ENCODE data around the gene LHFPL2.

The LHFPL2 gene

DNA sequence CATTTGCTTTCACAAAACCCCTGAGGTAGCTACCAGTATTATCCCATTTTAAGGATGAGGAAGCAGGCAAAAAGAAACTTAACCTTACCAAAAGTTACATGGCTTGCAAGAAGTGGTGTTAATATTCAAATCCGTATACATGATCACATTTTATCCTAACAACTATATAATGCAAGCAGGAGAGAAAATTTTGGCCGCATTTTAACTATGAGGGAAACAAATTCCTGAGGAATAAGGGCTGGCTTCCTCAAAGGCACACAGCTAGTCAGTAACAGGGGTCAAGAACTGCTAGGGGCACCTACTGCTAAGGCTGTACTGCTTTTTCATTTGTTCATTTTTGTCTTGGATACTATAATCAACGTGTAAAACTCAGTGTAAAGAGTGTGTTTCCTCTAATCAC lies 81.0 kb downstream of the LHFPL2 start:
- DNase-seq (ENCODE audit: low spot score), result no peak

DNA sequence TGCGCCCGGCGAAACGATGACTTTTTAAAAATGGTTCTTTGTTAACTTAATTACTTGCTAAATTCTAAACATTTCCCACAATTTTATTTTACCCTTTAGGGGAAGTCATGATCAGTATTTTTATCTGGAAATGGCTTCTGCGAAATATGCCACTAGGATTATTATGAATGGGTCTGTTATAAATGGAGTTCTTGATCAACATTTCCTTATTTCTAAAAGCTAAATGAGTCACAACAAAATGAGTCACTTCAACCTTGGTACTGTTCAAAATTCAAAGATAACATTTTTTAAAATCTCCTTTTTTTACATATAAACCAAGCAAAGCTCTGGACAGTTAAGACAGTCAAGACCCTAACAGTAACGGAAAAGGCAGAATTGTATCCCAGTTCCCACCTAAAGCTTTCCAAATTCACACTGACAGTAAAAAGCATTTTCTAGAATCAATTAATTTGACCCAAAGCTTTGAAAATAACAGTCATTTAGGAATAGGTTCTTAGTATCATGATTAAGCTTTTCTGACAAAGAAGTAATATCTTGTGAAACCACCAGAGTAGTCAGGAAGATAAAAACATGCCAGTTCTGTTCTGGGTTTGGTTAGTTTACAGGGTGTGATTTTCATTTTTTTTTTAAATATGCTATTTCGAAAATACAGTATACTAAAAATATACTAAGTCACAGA lies 81.7 kb downstream of the LHFPL2 start:
- DNase-seq (ENCODE audit: low spot score), result no peak

DNA sequence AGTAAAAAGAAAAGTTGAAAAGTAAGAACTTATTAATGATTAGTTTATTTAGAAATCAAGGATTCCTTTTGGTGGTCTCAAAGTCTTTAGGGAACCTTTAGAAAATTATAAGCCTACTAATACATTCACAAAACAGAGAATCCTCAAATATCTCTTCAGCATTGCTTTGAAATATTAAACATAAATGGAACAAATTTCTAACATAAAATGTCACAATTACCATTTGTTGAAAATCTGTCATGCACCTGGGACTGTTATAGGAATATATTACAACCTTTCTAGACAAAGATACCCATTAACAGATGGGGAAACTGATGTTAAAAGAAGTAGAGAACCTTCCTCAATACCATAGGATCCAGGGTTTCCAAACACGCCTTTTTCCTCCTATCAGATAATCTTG lies 83.2 kb downstream of the LHFPL2 start:
- no peak for DNase-seq (ENCODE audit: low spot score)

DNA sequence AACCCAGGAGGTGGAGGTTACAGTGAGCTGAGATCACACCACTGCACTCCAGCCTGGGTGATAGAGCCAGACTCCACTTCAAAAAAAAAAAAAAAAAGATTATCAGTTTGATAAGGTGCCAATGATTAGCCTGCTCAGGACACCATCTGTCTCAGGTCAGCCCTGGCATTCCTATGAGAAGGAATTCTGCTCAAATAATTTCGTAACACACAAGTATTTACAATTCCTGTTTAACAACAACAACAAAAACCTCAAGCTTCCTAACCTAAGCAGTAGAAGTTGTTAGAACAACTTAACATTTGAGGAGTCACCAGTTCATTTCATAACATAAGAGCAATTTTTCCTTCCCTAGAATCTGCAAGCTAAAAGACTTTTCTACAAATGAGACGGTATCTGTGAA lies 85.0 kb downstream of the LHFPL2 start:
- no peak for DNase-seq (ENCODE audit: low spot score)

DNA sequence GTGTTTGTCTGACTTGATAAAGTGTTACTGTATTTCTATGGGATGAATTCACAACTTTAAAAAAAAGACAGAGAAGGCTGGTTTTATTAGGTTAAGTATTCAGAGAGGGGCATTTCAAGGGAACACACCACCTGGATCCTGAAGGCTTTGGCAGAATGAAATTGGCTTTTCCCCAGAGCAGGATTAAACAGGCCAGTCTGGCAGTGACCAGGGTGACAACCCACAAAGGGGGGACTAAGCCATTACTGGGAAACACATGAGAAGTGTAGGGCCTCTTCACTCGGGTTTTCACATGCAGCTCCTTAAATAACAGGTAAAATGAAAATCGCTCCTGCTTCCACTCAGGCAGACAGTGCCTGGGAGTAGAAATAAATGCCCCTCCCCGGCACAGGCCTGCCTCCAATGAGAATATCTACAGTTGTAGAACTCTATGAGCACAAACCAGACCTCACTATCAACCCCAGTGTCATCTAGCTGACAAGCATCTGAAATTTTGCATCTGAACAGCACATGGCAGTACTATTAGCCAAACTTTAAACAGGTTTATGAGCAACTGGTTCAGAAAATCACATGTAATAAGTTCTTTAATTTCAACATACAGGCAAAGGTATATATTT lies 85.8 kb downstream of the LHFPL2 start:
- DNase-seq (ENCODE audit: low spot score), result no peak

DNA sequence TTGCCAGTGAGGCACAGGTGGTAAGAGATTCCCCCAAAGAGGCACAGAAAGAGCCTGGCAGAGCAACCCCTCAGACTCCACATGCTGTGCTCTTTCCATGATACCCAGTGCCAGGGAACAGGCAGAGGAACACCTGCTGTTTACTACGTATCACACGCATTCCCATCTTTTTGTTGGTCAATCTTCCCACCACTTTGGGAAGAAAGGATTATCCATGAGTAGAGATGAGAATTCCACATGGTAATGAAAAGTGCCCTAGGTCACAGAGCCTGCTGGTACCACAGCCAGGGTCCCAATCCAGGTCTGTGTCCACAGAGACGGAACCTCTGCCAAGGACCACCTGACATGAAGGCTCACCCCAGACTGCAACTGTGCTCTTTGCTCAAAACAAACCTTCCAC lies 86.6 kb downstream of the LHFPL2 start:
- no peak for DNase-seq (ENCODE audit: low spot score)

DNA sequence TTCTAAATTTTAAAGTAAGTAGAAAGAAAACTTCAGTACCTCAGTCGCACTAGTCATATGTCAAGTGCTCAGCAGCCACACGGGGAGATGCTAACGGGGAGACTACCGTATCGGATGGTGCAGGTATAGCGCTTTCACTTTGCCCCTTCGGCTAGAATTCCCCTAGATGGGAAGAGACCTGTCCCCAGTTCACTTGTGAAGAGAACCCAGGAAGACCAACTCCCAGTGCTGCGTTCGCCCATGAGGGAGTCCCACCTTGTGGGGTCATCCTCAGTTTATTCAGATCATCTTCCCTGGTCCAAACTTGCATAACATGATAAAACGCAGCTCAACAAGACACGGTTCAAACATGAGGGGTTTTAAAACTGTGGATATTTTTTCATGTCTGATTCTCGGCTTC lies 87.3 kb downstream of the LHFPL2 start:
- DNase-seq (ENCODE audit: low spot score), result no peak

DNA sequence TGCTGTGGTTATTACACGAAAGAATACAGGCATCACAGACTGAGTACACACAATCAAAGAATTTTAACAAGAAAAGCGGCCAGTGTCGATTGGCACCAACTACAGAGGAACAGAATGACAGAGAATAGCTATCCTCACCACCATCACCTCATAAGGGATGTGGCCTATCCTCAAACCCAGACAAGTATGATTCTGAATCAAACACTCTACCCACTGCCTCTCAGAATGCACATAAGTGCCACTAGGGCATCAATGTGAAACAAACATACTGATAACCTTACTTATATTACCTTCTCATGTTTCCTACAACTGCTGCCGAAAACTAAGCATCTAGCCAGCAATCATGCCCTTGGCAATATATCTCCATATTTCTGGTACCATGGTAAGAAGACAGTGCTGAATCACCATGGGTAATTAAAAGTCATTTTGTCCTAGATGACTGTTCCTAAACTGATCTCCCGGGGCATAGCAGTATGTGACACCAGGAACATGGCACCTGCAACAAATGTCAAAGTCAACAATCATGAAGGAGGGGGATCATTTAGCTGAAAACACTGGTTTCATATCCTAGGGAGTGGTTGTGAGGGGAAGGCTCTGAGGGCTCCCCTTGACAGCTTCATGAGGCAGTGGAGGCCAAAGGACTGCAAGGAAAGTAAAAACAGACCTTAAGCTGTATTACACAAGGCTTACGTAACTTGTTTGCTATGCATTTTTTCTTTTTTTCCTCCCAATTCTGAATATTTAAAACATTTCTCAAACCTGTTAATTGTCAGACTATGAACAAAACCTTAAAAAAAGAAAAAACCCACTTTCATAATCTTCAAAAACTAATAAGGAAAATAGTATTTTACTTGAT lies 88.3 kb downstream of the LHFPL2 start:
- DNase-seq (ENCODE audit: low spot score), result no peak

DNA sequence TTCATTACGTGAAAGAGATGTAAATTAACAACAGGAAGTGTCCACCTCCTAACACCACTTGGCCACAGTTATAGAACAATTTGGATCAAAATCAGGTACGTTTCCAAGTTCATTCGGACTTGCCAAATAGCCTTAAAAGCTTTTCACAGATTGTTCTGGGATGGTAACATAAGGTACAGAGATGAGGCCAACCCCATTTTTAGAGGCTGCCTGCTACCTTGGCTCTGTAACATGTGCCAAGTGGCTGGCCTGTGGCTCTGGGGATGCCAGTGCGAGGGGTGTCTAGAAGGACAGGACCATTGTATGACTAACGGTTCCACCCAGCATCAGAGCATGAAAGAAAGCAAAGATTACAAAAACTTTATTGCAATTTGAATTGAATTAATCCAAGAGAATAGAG lies 91.0 kb downstream of the LHFPL2 start:
- DNase-seq (ENCODE audit: low spot score), result no peak

DNA sequence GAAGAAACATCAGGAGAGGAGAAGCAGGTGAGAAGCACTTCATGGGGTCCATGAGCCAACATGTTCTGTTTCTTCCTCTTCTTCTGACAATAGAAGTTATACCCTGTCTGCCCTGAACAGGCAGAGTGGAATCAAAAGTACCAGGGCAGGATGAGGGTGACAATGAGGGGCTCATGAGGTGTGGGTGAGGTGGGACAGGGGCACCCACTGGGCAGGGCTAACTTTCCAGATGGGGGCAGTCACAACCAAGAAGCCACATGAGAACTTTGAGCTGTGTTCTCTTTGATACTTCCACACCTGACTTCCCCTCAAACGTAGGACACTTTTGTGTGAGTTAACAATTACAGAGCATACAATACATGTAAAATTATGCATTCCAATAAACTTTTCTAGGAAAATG lies 92.7 kb downstream of the LHFPL2 start:
- no peak for DNase-seq (ENCODE audit: low spot score)

DNA sequence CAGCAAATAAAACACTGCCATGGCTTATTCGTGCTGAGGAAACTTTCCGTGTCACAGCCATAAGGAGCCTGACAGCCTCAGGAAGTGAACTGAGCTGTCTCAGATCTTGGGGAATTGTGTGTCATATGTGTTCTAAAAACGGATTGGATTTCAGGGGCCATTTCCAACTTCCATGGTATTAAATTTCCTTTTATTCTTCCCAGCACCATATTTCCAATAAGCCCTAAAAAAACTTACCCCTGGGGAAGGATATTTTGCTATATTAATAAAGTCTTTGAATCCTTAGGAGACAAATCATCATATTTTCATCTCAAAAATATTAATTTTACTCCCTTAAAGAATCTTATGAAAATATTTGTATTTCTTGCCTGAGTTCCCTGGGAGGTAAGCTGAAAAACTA lies 93.9 kb downstream of the LHFPL2 start:
- DNase-seq (ENCODE audit: low spot score), result no peak

DNA sequence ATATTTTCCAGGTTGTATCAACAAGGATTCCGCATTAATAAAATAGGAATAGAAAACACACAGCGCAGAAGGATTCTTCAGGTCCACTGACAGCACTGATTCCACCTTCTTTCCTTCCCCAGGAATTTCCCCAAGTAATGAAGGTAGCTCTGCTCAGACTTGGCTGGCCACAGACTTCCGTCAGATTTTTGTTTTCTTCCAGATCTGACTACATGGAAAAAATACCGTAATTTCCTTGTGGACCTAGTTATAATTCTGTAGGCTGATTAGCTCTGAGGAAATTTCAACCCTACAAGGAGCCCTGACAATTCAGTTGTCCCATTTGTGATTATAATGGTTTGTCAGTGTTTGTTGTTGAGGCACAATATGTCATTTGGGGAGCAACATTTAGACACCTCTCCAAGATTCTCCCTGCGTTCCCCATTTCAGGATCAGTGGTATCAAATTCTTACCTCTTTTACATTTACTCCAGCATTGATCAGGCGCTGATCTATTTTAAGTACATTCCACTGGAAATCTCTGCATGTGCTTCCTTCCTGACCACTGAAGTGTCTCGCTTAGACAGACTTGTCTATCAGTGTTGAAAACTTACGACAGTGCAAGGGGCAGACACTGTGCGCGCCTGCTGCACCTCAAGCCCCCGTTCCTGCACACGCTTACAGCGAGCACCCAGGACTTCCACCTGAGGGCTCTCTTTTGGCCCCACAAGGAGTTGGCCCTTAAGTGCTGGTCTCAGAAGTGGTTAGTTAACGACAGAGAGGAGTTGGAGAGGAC lies 94.8 kb downstream of the LHFPL2 start:
- DNase-seq (ENCODE audit: low spot score), result no peak

DNA sequence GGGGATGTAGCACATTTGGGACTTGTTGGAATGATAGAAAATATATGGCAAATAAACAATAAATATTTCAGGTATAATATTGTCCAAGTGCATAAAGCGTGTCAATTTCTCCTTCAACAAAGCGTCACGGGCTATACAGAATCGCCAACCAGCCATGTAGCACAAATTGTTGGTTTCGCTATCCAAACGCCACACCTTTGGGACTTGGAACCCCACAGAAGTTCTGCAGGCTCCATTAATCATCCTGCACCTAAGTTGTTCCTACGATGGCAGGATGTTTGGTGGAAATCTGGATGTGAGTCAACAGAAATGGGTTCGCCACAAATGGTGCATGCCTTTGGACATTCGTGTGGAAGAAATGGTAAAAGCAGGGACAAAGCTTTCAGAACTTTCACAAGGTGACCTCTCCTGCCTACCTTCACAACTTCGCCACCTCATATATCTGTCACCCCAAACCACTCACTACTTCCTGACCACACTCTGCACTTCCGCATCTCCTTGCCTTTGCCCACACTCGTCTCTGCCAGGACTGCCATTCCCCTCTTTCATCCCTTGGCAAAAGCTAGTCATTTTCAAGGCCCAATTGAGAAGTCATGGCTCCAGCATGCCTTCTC lies 95.7 kb downstream of the LHFPL2 start:
- DNase-seq (ENCODE audit: low spot score), result no peak

DNA sequence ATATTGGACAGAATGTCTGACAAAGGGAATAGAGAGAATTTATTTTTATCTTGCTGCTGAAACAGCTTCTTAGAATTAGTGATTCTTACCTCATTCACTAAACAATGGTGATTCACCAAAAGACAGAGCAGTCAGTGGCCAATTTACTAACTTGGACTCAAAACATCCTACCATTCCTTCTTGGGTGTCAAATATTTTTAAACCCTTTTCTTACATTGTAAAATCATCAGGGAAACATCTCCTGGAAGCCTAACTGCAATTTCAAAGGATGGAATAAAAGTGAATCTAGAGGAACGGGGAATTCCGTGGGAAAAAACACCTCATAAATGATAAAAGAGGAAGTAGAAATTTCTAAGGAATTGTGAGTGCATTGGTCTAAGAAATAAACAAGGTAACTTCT lies 97.7 kb downstream of the LHFPL2 start:
- DNase-seq (ENCODE audit: low spot score), result no peak

DNA sequence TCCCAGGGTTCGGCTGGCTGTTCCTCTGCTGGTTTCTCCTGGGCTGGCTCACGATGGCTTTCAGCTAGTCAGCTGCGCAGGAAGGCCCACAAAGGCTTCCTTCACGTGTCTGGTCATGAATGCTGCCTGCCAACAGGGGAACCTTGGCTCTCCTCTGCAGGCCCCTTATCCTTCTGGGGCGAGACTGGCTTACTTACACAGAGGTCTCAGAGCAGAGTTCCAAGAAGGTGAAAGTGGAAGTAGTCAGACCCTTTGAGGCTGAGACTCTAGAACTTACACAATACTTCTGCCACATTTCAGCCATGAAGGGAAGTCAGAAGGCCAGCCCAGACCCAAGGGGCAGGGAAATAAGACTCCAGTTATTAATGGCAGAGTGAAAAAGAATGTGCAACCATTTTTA lies 99.5 kb downstream of the LHFPL2 start:
- DNase-seq (ENCODE audit: low spot score), result no peak

DNA sequence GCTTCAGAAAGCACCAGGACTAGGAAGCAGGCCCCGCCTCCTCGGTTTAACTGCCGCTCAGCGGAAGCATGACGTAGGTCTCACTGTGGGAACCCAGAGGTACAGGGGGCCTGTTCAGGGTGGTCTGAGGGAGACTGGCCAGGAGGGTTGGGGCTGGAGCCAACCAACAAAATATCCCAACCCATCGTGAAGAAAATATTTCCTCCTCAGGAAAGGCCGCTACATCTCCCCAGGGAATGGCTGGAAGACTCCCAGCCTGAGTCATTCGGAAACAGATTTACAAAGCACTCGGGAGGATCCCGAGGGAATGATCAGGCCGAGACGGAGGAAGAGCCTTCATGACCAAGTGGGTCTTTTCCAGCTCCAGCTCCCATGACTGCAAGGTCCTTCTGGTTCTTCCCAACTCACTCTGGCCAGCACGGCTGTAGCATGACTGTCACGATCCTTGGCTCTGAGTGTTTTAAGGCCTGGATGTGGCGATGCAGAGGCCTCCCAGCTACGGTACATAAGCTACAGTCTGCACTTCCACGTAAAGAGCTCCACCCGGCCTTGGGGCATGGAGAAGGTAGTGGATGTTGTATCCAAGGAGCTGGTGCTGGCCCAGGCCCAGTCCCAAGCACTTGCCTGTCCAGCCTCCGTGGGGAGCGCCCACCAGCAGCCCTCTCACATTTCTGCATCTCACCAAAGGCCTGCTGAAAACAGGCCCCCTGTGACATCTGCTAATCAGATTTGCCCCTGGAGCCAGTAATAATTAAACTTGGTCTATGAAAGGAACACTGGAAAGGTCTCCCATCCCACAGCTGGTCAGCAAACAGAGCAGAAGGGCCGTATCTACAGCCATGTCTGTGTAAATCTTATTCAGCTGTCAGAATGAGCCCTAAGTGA lies 100.6 kb downstream of the LHFPL2 start:
- DNase-seq (ENCODE audit: low spot score), result no peak

DNA sequence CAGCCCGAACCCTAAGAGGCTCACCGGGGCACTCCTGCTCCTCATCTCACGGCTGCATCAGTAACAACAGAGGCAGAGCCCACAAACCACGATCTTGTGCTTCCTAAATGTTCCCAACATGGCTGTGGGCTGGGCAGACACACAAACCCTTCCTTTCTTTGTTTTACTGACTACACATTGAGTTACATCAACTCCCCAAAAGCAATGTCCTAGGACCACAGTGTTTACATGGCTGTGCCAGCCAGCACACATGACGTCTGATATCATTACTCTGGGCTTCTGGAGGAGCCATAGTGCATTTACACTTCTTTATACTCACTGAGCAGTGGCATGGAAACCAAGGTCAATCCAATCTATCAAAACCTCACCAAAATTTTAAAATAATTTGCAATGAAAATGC lies 101.4 kb downstream of the LHFPL2 start:
- DNase-seq (ENCODE audit: low spot score), result no peak

DNA sequence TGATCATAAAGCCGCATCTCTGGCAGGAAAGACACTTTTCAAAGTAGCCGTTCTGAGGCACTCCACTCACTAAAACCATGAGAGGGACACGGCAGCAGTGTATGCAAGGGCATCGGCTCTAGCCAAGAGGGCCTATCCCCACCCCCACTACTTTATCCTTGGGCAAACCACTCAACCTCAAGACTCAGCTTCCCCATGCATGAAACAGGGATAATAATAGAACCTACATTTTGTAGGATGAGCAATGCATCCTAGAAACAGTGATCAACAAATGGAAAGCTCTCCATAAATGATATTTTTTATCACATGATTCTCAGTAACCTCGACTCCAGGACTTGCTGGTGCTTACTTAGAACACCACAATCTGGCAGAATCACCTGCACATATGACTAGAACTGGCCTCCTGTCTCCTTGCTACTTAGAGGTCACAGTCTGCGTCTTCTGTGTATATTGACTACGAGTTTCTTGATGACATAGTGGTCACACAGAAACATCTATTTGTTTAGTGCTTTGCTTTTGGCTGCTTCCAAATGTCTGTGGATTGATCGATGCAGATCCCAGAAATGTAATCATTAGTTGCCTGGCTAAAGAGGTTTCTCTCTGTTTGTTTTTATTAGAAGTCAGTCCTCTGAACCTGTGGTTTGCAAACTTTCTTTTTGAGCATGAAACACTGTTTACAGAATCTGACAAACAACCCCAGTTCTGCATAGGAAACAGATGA lies 102.1 kb downstream of the LHFPL2 start:
- DNase-seq (ENCODE audit: low spot score), result no peak

DNA sequence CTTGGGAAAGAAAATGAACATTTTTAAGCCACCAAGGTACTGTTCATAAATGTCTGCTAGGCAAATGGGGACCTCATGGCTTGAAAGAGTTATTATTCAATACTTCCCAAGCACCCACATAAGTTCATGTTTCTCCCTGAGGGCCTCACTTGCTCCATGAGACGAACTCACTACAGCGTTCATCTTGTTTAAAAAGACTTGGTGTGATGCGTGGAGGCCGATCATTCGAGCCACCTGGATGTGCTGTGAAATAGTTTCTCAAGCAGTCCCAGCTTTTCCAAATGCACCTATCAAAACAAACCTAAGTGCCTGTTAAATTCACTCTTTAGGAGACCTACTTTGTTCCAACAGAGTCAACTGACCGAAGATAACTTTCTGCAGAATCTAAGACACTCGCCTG lies 103.2 kb downstream of the LHFPL2 start:
- no peak for DNase-seq (ENCODE audit: low spot score)

DNA sequence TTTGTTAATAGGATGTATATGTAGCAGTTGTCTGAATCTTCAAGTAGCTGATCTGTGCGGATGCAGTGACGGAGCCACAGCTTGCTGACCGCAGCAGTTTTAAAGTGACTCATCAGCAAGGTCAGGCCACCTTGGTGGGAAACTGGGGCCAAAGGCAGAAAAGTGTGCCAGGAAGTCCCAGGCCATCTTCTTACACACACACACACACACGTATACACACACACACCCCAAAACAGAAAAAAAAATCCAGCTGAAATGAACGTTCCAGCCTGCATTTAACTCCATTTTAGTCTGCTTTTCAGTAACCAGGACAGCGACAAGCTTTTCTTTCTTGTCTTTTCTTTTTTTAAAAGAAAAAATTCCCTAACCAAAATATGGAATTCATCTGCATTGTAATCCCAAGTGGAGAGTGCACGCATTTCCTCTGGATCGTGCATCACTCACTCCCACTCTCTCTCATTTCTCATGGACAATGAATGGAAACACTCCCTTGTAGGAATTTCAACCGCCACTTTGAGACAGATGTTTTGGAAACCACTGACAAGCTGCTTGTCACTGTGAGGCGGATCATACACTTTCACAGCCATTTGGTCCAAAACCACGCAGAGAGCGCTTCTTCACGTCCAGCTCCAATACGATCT lies 103.9 kb downstream of the LHFPL2 start:
- DNase-seq (ENCODE audit: low spot score), result no peak

All from CD4-positive, alpha-beta T cell treated with Interleukin-2 at 100 ng/mL for 4 hours (primary cell).